Neural cell (in vitro differentiated cells): Measurements from ENCODE around the gene TNFRSF17.

Experiments
- CTCF ChIP-seq: fragments of 450-650 bp; IDR thresholded peaks from 2 replicates; pipeline ENCODE4 v1.5.1; 2014; ENCODE audit warnings: antibody characterized with exemption, mild to moderate bottlenecking, moderate library complexity; ENCODE audit not compliant: poor library complexity, severe bottlenecking
- EZH2 ChIP-seq: fragments of 200-600, 300-800 bp; shearing (Covaris generic), sonication (generic); IDR thresholded peaks from 2 replicates; pipeline ENCODE4 v1.6.1; 2014; ENCODE audit warnings: antibody characterized with exemption, low read length, borderline replicate concordance, mild to moderate bottlenecking; ENCODE audit not compliant: insufficient read depth, poor library complexity, severe bottlenecking
- MXI1 ChIP-seq: fragments of 450-650 bp; conservative IDR thresholded peaks from 2 replicates; pipeline ENCODE4 v1.6.1; 2014; ENCODE audit warnings: antibody characterized with exemption, mild to moderate bottlenecking; ENCODE audit not compliant: poor library complexity, severe bottlenecking
- POLR2AphosphoS5 ChIP-seq: IDR thresholded peaks from 2 replicates; pipeline ENCODE4 v1.6.1; 2012
- RAD21 ChIP-seq: fragments of 450-650 bp; conservative IDR thresholded peaks from 2 replicates; pipeline ENCODE4 v1.6.1; 2014; ENCODE audit warnings: antibody characterized with exemption, mild to moderate bottlenecking, moderate library complexity
- REST ChIP-seq: IDR thresholded peaks from 2 replicates; pipeline ENCODE4 v1.6.1; 2012; ENCODE audit warnings: borderline replicate concordance
- TAF1 ChIP-seq: IDR thresholded peaks from 2 replicates; pipeline ENCODE4 v1.6.1; 2012; ENCODE audit warnings: low read depth

- TF ChIP-seq REST (no peak), POLR2AphosphoS5 (no peak), CTCF (no peak), EZH2 (no peak), RAD21 (no peak), TAF1 (no peak), MXI1 (no peak)
These were observed 44.5 kb downstream of the TNFRSF17 start for GRCh38 chr16:12009462-12009861.
